AML-193 (cell line): Measurements from ENCODE around the gene MIPOL1.
"Not testable (repeated sequence)": the region's sequence is repeated elsewhere in the genome, so short reads cannot be mapped to it uniquely, and the experiment has no call there.

Source experiments
- DNase-seq, 2 experiments: peaks; one replicate each; lab custom pipeline; 2025; lab: John Stamatoyannopoulos, UW

MIPOL1 gene

DNA sequence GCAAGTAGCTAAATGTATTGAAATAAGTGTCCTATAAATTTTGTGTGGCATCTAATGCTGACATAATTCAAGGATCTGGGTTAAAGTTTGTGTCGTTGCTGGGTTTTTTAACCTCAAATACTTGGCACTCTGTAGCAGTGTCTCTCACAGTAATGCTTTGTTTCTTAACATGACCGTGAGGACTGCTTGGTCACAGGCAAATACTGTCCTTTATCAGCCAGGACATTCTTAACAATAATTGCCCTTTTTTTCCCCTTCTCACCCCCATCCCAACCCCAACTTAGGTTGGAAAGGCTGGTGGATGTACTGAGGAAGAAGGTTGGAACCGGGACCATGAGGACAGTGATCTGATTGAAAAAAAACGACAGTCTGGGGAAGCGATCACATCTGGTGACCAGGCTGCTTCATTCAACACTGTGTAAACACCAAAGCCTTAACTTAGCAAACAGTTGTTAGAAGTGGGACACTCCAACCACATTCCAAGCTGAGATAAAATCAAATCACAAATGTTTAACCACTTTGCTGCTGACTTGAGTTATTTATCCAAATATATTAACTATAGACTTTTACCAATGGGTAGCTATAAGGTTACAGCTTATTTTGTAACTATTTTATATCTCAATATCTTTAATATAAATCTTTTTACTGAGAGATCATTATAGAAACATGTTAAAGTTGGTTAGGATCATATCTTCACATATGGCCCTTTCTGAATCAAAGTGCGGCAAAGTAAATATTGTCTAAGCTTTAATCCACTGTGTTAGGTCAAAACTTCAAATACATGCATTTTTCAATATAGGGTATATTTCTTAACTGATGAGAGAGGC lies 349.1 kb downstream of the MIPOL1 start:
- DNase-seq, result no peak

DNA sequence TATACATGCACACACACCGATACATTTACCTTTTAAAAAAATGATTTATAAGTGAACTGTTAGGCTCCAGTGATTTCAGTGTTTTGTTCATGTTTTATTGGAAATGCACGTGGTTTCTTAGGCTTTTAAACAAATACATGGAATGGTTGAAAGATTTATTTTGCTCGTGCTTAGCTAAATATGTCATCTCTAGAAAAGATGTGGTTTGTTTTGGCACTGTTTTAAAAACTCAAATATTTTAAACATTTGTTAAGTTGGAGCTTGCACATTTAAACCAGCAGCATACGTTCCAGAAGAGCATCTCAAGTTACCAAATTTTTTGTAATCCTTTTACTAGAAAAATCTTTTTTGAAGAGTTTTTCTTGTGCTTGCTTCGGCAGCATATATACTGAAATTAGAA lies 352.8 kb downstream of the MIPOL1 start:
- no peak for DNase-seq

DNA sequence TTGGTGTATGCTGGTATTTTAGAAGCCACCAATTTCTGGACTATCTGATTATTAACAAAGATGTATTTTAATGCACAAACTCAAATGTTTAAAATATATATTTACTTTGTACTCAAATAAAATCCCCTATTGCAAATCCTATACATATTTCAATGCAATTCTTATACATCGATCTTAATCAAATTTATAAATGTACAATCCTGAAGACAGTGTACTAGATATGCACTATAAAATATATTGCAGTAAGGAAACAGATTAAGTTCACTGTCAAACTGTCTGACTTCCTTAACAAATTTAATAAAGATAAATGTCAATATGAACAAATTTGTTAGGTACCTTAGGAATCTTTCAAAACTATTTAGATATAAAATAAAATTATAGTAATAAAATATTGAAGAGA lies 353.4 kb downstream of the MIPOL1 start:
- DNase-seq, result no peak

DNA sequence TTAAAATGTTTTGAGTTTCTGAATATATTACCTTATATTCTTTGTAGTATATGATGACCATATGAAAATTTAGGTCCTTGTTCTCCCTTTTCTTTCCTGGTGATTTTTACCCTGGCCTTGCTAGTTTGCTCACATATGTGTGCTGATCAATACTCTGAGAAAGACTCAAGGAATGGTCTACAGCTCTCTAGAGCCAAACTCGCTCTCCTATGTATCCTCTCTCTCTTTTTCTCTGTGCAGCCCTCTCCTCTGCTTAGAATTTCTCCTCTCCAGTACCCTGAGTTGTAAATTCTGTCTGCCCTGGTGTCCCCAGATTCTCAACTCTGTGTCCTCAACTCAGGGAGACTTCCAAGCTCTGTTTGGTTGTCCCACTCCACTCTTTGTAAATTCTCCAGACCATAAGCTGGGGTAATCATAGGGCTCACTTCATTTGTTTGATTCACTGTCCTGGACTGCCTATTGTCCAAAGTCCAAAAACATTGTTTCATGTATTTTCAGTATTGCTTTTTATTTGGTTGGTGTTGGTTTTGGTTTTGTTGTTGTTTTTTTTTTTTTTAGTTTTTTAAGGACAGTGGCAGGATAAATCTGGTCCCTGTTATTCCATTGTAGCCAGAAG lies 356.3 kb downstream of the MIPOL1 start:
- no peak for DNase-seq

DNA sequence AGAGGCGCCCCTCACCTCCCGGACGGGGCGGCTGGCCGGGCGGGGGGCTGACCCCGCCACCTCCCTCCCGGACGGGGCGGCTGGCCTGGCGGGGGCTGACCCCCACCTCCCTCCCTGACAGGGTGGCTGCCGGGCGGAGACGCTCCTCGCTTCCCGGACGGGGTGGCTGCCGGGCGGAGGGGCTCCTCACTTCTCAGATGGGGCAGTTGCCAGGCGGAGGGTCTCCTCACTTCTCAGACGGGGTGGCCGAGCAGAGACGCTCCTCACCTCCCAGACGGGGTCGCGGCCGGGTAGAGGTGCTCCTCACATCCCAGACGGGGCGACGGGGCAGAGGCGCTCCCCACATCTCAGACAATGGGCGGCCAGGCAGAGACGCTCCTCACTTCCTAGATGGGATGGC lies 357.9 kb downstream of the MIPOL1 start:
- DNase-seq, result not testable (repeated sequence)

DNA sequence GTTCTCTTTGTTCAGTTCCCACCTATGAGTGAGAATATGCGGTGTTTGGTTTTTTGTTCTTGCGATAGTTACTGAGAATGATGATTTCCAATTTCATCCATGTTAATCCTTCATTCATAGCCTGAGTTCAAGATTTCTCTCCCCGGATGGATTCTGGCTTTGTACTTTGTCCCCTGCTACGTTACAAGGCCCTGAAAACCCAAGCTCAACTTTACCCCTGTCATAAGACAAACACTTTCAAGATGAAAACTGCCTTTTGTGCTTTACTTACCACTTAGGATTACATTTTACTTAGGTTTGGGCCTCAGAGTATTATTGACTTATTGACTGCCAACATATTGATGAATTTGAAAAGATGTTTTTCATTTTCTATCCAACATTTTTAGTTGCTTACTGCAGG lies 361.0 kb downstream of the MIPOL1 start:
- no peak for DNase-seq

DNA sequence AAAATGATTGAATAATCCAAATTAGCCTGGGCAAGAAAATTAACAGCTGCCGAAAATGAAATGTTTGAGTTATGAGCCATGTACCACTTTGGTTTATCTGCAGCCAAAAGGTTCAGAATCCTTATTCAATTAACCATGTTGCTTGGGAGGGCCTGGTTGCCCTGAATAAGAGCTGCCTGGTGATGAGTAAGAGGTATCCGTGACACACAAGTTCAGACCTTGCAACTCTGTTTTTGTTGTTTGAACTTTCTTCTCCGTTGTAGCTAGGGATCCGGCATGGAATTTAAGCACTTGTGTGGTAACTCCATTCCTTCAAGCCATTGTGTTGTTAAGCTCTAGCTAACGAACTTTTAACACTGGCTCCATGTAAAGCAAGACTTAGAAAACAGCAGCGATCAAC lies 361.6 kb downstream of the MIPOL1 start:
- no peak for DNase-seq

DNA sequence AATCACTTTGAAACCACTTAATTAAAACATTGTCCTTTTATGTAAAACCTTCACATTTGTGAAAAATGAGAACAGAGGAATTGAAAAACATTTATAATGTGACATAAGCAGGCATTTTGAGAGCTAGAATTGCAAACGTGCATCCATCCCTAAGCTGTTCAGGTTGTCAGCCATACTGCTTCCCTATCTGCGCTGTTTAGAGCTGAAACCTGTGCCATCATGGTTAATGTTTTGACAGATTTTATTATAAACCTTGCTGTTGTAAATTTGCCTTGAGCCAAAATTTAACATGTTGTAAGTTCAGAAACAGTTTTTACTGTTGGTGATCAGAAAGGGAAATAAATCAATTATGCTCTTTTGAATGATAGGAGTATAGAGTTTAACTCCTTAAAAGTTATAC lies 365.5 kb downstream of the MIPOL1 start:
- no peak for DNase-seq

DNA sequence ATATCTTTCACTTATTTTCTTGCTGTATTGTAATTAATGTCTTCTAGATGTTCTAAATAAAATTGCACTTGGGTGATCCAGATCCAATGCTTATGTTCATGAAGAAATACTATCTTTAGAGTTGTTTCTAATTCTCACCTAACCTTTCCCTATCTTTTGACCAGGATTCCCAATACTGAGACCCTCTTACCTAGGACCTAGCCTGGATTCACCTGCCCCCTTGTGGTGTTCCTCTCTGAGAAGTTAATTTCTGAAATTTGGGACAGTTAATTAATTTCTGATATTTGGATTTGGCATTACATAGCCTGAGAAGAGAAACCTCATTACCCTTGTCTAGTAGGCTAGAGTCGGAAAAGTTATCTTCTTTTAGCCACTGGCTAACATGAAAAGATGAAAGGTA lies 367.8 kb downstream of the MIPOL1 start:
- no peak for DNase-seq

DNA sequence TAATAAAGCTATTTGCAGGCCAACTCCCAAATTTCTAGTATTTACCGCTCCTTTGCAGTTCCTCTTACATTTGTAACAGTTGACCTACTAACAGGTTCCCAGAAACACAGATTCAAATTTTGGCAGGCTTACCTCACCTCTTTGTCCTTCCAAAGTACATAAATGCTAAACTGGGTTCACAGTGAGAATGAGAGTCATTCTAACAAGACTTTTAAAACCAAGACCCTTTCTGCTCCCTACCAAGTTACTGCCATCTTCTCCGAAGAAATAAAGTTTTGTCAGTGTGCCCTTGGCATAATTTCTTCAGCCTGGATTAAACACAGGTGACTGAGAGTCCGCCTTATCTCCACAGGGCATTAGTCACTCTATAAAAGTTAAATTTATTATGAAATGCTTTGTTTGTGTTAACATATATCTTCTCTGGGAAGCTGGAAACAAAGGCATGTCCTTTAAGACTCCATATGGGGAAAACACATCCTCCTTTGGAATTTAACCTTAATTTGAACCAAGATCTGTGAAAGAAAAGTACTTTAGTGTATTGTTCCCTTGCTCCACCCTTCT lies 369.2 kb downstream of the MIPOL1 start:
- no peak for DNase-seq

DNA sequence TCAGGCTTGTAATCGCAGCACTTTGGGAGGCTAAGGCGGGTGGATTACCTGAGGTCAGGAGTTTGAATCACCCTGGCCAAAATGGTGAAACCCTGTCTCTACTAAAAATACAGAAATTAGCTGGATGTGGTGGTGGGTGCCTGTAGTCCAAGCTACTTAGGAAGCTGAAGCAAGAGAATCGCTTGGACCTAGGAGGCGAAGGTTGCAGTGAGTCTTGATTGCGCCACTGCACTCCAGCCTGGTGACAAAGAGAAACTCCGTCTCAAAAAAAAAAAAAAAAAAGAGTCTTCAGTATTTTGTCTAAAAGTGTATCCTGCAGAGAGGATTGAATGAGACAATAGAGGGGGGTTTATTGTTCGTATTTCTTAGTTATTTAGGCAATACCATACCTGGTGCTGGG lies 372.0 kb downstream of the MIPOL1 start:
- no peak for DNase-seq

DNA sequence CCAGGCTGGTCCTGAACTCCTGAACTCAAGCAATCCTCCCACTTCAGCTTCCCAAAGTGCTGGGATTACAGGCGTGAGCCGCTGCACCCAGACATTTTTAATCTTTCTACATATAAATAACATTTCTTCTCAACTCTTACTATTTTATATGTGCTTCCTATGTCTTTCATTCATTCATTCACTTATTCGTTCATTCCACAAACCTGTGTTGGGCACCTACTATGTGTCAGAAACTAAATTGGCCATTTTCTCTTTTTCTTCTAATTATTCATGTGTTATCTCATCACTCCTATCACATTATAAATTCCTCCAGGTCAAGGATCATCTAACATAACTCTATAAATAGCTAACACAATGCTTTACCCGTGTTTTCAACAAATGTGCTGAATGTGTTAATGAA lies 373.7 kb downstream of the MIPOL1 start:
- no peak for DNase-seq

DNA sequence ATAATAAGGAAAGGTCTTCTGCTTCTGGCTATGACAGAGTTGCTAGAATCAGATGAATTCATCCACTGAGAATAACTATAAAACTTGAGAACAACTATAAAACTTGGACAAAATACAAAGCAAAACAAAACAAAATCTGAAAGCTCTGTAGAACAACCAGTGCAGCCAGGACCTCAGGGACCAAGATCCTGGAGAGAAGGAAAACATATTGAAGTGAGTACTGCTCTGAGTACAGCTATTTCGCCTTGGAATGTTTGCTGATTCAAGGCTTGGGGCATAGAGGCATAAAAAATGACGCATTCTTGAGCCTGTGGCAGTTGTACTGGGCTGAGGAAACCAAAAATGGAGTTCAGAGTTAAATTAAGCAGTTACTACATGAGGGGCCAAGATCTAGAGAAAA lies 375.6 kb downstream of the MIPOL1 start:
- no peak for DNase-seq

DNA sequence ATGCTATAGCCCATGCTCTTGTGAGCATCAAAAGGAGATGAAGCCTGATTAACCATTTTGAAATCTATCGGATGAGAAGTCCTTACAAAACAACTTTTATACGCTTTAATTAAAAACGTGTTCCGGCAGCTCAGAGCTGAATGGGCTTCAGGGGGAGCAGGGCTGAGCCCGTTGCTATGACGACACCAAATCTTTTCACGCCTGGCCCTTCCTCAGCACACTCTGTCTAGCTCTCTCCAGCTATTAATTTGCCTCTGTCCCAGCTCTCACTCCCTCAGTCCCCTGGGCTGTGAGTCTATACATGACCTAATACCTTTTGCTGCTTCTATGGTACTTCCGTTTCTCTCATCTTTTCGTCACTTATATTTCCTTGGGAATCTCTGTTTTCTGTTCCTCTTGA lies 381.5 kb downstream of the MIPOL1 start:
- no peak for DNase-seq

DNA sequence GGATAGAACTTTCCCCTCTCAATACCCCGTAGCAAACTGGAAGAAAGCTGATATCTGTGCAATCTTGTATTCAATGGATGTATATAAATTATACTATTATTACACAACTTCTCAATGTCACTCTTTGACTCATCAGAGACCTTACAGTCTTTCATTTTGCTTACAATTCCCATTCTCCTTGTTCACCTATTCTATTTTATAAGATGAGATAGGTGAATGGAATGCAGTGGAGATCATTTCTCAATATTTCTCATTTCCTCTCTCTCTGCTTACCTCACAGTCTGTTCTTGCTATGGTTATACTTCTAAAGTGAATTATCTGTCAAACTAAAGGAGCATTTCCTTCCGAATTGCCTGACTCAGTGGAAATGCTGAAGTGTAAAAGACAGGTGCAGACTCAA lies 382.4 kb downstream of the MIPOL1 start:
- DNase-seq, result no peak

DNA sequence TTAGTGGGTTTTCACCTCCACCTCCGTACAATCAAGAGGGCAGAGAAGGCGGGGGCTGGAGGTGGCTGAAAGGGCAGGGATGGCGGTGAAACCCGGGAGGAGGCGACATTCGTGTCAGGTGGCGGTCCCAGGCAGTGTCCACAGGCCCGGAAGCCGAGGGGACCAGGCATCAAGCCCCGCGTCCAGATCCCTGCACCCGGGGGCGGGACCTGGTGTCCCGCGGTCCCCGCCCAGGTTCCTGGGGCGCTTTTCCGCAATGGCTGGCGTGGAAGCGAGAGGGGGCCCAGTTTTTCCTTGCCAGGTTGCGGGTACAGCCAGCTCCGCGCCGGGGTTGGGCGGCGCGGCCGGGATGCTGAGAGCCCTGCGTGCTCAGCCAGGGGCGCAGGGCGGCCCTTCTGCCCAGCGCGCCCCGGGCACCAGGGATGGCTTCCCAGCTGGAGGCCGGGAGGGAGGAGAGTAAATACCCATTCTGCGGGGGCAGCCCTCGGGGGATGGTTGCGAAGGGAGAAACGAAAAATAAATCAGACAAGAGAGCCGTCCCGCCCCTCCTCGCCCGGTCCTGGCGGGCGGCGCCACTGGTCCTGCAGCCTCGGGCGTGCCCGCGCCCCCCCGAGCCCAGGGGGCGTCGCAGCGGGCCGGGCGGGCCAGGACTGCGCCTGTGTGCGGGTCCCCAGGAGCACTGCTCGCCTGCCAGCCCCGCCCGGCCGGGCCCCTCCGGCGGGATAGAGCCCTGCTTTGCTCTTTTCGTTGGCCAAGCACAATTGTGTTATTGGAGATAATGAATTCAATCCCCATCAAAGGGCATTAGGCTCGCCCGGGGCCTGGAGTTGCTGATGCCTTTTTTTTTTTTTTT lies 385.8 kb downstream of the MIPOL1 start:
- no peak for DNase-seq

DNA sequence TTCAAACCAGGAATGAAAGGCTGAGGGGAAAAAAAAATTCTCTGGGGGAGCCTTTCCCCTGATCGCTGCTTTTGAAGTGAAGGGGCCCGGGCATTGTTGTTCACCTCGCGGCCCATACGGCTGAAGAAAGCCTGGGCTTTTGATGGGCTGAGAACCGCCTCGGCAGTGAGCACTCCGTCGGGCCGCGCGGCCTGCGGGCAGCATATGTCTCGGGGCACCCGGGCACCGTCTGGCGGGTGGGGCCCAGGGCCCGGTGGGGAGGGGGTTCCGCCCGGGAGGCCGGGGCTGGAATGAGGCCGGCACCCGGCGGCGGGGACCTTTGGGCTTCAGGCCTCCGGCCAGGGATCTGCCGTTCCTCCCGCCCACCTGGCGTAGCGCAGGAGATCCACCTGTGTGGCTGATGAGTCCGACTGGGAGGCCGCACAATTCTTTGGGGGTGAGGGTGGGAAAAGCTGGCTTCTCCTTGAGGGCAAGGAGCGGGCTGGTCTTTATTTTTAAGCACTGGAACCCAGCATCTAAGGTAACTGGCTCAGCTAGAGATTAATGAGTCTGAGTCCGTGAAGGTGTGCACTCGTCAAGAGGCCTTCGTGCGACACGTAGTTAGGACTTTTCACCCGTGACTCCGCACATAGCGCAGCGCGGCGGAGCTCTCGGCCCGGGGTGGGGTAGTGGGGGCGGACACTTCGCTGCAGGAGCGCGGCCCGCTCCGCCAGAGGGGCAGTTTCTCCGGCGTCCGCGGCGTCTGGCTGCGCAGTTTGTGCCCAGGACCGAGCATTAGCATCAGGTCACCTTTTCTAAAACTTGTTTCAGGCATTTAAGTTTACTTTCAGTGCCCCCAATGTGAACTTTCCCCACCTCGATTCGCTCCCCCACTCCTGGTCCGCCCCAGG lies 386.7 kb downstream of the MIPOL1 start:
- no peak for DNase-seq

DNA sequence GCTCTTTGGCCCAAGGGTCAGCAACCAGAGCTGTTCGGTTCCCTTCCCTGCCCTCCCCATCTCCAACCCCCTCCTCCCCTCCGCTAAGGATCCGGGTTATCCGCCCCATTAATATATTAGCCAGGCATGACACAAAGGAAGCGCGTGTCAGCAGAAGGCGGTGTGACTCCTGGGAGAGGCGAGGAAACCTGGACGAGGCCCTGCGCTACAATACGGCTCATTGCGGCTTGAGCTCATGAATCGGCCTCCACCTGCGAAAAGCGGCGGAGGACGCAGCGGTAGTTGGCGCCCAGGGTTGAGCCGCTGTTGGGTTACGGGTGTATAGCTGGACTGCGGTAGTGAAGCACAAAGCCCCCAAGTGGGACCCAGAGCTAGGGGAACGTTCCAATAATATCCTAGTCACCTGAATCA lies 387.4 kb downstream of the MIPOL1 start:
- DNase-seq, result no peak

DNA sequence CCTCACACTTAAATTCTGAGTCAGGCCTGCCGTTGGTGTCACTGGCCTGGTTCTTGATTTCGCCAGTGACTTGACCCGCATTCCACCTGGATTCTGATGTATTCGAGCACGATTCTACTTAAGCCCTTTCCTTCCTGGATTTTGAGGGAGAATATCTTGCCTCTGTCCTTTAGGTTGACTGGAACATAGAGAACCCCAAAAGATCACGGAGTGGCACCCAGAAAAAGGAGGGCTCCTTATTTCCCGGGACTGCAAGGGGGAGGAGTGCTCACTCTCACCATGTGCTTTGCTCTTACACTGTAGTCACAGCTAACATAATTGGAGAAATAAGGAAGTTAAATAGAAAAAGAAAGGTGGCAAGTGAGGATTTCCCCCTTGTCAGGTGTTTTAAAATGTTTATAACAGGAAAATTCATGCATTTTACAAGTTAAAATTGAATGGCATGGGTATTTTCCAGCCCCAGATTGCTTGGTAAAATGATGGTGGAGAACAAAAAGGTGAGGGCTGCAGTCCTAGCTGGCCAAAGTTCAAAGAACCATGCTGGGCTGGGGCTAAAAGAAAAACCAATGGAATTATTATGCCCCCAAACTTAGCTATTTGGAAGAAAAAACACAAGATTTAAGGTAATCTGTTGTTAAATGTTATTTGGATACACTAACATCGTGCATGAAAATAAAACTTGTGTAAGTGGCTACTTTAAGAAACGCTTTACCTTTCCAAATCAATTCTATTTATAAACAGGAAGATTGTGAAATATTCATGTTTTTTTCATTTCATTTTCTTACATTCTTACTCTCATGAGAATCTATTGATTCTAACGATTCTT lies 388.4 kb downstream of the MIPOL1 start:
- DNase-seq, result no peak

DNA sequence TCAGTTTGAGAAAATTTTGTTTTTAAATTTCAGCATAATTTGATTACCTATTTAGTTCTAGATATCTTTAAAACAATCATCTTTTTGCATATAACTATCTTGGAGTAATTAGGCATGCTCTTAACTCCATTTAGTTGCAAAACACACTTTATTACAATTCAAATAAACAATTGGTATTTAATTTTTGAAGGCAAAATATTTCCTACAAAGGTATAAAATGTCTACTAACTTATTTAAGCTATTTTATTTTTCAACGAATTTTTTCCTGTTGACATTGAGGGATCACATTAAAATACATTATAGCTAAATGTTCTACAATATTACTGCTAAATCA lies 389.0 kb downstream of the MIPOL1 start:
- DNase-seq, result no peak
